ENCODE data around the gene CLSTN3.

GRCh38 chr12:7108003-7108795, 22.0 kb upstream of the CLSTN3 start:
- TF ChIP-seq CTCF (conservative IDR thresholded peaks at IDR 0.05) (no peak), EZH2 (IDR thresholded peaks at IDR 0.05; ENCODE audit: low read depth) (no peak)
